HG02571 (cell line): ENCODE measurements around the gene SLC27A4.

ENCODE experiments used
- ATAC-seq: cut with Tn5 transposase; IDR thresholded peaks from one replicate; pipeline ENCODE4 v1.9.1; 2021; ENCODE audit warnings: mild to moderate bottlenecking, moderate library complexity; ENCODE audit not compliant: unreplicated experiment

Gene SLC27A4

GRCh38 chr9:128361986-128362646 is 21.8 kb downstream of the SLC27A4 start:
- ATAC-seq: peak; percentile 55

DNA sequence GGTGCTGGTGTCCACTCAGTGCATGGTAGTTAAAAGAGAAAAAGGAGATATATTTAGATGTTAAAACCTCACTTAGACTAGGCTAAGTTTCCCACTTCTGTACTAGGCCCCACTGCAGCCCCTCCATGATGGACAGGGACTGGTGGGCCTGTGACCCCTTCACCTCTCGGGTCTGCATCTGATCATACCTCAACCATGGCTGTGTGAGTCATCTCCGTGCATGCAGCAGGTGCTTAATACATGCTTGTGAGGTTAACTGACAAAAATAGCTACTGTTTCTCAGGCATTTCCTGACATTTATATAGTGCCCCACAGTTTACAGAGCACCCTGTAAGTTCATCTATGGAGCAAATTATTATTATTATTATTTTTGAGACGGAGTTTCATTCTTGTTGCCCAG is 22.4 kb downstream of the SLC27A4 start:
- no peak for ATAC-seq

DNA sequence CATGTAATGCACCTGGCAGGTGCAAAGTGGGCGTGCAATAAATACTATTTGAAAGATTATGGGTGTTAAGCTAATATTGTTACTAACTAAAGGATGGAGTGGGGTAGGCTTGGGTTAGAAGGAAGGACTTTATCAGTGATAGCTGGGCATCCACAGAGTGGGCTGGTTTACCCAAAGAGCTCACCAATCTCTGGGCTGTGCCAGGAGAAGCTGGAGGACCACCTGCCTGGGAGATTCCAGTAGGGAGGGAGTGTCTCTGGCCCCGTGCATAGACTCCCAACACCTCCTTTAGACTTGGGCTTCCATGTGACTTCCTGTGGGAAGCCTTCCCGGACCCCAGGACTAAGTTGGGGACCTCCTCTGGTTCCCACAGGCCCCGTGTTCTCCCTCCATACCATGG is 25.2 kb downstream of the SLC27A4 start:
- ATAC-seq: no peak

DNA sequence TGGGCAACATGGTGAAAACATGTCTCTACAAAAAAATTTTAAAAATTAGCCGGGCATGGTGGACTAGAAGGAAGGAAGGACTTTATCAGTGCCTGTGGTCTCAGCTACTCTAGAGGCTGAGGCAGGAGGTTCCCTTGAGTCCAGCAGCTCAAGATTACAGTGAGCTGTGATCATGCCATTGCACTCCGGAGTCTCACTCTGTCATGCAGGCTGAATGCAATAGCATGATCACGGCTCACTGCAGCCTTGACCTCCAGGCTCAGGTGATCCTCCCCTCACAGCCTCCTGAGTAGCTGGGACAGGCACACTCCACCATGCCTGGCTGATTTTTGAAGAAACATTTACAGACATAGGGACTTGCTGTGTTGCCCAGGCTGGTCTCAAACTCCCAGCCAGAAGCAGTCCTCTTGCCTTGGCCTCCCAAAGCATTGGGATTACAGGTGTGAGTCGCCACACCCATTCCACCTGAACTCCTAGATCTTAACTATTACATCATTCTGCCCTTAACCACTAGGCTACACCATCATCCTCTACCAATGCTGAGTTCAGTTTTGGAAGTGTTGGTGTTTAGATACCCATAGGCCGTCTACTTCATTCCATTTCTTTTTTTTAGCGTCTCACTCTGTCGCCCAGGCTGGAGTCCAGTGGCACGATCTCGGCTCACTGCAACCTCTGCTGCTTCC is 28.8 kb downstream of the SLC27A4 start:
- no peak for ATAC-seq

DNA sequence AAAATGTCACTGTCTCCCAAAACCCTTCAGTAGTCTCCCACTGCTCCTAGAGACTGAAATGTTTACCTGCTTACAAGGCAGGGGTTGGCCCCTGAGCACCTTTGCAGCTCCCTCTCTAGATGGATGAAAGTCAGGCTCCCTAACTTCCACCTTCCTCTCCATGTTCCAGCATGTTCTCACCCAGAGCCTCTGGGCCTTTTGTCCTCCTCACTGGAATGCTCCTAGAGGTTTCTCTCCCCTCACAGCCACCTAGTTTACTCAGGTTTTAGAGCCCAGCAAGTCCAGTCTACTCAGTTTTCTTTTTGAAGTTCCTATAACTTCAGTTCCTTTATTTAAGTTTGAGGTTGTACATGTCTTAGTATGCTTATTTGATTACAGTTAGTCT is 30.0 kb downstream of the SLC27A4 start:
- no peak for ATAC-seq

DNA sequence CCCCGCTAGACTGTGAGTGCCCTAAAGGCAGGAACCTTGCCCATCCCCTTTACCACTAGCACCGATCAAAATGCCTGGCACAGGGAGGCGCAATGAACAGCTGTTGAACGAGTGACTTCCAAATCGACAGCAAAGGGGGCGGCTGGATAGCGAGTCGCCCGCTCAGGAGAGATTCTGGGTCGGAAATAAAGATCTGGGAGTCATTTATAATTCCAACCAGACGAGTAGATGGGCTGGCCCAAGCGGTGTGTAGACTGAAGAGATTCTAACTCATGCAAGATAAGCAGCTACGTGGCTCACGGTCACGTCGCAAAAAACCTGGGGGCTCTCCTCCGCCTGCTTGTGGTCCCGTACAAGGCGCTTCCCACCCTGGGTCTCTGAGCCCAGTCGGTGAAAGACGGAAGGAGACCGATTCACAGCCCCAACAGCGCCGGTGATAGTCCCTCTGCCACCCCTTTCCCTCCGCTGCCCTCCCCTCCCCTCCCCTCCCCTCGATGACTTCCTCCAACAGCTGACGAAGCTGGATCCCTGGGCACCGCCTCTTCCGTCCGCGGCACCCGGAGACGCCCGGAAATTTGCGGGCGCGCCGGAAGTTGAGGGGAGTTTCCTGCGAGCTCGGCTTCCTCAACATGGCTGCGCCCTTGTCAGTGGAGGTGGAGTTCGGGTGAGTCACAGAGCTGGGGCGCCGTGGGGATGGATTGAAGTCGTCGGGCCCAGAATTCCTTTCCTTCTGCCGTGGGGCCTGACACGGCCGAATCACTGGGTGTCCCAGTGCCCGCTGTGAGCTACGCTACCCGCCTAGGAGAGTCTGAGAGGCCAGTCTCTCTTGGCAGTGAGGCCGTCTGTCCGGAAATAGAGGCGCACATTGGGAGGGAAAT is 30.7 kb downstream of the SLC27A4 start, which contains the start of gene URM1:
Gene URM1 (plus strand): TSS at position 623 of the 878 bp plus-strand sequence. CDS start 7 bp downstream, at position 630.
- ATAC-seq: peak; percentile 82

DNA sequence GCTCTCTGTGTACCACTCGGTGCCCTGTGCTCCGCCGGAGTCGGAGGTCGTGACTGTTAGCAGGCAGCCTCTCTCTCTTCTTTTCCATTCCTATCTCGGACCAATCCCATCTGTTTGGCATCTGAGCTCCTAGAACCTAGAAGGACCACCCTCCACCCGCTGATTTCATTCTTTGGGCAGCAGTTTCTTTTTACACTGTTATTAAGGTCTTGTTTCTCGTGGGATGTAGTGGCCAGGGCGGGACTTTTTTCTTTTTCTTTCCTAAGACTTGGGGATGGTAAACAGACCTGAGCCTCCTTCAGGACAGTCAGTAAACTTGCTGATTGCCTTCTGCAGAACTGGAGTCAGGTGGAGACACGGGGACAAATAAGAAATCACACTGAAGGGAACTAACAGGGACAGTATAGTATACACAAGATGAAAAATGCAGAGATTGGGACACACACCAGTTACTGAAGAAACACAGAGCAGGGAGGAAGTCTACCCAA is 31.3 kb downstream of the SLC27A4 start:
- ATAC-seq: no peak

DNA sequence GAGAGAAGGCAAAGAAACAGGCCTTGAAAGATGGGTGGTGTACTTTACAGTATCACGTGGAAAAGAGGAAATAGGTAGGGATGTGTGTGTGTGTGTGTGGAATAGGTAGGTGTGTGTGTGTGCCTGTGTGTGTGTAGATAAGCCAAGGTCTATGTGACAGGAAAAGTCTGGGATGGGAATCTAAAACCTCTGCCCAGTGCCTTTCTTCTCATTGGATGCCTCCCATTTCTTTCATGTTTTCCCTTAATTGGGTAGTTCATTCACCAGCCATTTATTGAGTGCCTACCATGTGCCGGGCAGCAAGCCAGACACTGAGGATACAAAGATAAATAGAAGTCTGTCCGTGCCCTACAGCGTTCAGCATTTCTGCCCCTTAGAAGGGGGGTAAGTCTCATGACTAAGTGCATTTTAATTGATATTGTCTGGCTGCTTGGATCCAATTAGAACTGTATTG is 31.9 kb downstream of the SLC27A4 start:
- no peak for ATAC-seq

DNA sequence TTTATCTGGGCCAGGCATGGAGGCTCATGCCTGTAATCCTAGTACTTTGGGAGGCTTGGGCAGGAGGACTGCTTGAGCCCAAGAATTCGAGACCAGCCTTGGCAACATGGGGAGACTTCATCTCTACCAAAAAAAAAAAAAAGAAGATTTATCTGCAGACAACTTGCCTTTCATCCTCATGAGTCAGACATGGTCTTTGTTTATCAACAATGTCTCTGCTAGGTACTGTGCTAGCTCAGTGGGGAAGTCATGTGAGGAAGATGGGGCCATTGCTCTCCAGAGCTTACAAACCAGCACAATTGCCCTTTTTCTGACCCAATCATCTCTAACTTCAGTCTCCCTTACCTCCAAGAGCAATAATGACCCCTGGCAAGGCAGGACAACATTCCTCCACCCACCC is 32.5 kb downstream of the SLC27A4 start:
- no peak for ATAC-seq

- ATAC-seq: no peak
These were observed 33.9 kb downstream of the SLC27A4 start for GRCh38 chr9:128374221-128374675.

DNA sequence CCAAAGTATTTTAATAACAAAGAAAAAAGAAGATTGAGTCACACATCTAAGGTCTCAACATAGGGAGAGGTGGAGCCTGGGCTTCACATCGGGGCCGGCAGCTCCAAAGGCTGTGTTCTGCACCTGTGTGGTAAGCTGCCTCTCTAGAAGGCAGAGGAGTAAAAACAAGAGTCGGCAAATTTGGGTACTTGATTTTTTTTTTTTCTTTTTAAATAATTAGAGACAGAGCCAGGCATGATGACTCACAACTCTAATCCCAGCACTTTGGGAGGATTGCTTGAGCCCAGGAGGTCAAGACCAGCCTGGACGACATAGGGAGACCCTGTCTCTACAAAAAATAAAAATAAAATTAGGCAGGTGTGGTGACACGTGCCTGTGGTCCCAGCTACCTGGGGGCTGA is 35.5 kb downstream of the SLC27A4 start:
- no peak for ATAC-seq

- ATAC-seq: no peak
These were observed 41.9 kb downstream of the SLC27A4 start for GRCh38 chr9:128382261-128382660.

- ATAC-seq: no peak
These were observed 42.9 kb downstream of the SLC27A4 start for GRCh38 chr9:128383007-128383753.

DNA sequence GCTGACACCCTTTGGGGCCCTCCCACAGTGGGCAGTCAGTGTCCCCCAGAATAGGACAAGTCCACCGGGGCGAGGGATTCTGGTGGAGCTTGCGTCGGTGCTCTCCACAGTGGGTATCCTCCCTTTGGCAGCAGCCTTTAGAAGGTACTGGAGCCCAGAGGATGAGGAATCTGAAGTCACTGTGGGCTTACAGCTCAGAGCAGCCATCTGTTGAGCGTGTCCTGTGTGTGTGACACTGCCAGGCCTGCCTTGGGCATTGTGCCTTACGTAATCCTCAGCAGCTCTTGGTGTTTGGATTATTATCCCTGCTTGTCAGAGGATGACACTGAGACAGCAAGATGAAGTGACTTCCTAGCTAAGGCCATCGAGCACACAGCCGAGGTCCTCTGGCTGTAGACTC is 43.5 kb downstream of the SLC27A4 start:
- ATAC-seq: no peak

- ATAC-seq: no peak
These were observed 44.6 kb downstream of the SLC27A4 start for GRCh38 chr9:128384801-128385495.

DNA sequence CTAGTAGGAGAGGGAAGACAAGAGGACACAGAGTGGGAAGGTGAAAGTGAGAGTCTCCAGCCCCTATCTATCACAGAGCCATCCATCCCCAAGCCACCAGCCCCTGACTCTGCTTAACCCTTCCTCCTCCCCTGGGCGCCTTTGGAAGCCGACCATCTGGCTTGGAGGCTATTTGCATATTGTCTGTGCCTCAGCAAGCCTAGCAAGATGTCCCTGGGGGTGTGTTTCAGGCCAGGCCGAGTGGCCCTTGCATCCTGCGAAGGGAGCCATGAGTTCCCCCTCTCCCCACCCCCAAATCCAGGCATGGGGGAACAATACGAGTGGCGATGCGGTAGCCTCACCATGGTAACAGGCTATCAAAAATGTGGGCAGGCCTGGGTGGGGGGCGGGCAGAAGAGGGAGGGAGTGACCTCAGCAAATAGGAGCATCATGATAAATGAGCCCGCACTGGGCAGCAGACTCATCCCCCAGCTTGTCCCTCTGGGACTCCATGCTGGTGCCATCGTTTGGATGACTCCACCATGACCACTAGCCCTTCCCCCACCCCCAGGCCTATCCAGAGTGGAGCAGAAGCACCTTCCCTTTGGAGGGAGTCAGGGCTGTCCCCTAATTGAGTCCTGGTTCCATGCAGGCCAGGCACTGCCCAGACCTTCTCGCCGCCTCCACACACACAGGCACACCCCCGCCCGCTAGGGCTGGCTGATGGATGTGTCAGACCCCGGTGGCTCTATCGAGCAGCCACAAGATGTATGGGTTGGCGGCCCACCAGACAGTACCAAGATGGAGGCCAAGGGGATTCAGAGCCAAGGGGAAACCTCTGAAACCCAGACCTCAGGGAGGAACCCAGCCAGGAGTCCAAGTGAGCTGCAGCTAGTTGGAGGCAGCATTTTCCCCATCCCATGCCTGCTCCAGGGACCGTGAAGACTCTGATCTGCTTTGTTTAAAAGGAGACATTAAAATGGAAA is 45.5 kb downstream of the SLC27A4 start:
- ATAC-seq: no peak

DNA sequence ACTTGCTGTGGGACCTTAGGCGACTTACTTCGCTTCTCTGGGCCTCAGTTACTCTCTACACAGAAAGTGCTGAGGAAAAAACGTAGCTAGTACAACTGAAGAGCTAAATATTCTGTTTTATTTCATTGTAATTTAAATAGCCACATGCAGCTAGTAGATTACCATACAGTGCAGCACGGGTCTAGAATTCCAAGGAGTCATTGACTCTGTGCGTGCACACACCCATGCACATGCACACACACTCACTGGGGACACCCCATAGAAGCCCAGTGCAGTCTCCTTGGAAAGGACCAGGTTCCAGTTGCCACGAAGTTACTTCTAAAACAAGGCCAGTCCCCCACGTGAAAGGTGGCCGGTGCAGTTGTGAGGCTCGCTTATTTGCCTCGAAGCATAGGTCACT is 47.8 kb downstream of the SLC27A4 start:
- no peak for ATAC-seq

DNA sequence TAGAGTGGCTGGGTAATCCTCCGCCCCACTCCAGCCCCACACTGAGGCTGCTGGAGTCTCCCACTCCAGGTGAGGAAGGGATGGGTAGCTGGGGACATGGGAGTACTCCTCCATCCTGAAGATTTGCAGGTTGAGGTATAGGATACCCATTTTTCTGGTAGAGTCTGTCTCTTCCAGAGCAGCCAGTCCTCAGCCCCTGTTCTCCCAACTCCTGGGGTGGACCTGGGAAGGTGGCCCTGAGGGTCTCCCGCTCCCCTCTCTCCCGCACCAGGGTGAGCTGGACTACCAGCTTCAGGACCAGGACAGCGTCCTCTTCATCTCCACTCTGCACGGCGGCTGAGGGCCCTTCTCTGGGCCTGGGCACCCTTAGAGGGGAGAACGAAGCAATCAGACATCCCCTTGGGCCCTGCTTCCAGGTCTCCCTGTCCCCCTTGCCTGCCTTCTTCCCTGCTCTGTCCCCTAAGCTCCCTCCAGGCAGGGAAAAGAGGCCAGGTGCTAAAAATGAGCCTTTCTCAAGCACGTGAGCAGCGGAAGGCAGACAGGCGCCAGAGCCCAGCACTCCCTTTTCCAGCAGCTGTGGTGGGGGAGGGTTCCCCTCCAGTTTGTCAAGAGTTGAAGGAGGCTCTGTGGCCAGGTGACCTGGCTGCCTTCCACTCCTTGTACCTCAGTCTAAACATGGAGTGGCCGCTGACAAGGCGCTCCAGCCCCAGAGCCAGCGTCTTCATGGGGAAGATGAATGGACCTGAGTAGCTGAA is 49.2 kb downstream of the SLC27A4 start:
- ATAC-seq: no peak
